Hypothalamus (tissue), 51 donors: ENCODE results near the gene ADPRS.

Experiments
- DNase-seq, 51 donors: peaks; one replicate each; lab custom pipeline; 2025; lab: John Stamatoyannopoulos, UW

Gene ADPRS

DNA sequence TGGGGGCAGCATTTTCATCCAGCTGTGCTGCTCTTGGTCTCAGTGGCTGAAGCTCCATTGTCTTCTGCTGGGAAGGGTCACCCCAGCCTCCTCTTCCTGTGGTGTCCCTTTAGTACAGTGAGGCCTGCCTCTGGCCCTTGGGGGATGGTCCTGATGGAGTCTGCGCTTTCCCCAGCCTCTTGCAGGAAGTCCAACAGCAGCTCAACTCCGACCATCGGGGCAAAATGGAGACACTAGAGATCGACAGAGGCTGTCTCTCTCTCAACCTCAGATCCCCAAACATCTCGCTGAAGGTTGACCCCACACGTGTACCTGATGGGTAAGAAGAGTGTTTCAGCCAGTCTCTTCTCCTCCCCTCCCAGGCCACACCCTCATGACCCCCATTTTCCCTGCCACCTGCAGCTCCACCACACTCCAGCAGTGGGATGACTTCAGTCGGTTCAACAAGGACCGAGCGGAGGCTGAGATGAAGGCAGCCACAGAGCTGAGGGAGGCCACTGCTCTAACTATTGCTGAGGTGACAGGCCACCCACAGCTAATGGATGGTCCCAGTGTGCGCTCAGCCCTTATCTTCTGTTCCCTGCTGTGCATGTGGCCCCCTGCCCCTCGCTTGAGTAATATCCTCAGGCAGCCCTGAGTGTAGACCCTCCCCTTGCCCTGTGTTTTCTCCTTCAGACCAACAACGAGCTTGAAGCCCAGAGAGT, 2.0 kb upstream of the ADPRS start:
- DNase-seq: no peak

- no peak for DNase-seq
These were observed 1.2 kb upstream of the ADPRS start for GRCh38 chr1:36087233-36088123.

GRCh38 chr1:36088265-36088576, 471 bp upstream of the ADPRS start:
- DNase-seq: peak in 2 of 51 donors; percentile 53 to 63

- DNase-seq: no peak
These were observed 865 bp downstream of the ADPRS start for GRCh38 chr1:36089393-36090121.

DNA sequence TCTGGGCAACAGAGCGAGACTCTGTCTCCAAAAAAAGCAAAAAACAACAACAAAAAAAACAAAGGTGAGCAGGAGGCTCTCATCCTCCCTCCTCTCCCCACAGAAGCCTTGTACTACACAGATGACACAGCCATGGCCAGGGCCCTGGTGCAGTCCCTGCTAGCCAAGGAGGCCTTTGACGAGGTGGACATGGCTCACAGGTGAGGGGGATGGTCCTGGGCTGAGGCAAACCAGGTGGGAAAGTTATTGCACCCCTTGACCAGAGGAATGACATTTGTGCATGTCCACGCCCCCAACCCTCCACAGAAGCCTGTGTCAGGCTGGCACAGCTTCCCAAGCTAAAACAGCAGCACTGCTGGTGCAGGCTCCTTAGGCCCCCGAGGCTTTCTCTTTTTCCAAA, 2.4 kb downstream of the ADPRS start:
- no peak for DNase-seq

- no peak for DNase-seq
These were observed 3.0 kb downstream of the ADPRS start for GRCh38 chr1:36091698-36092097.

GRCh38 chr1:36092166-36092797, 3.6 kb downstream of the ADPRS start:
- no peak for DNase-seq

DNA sequence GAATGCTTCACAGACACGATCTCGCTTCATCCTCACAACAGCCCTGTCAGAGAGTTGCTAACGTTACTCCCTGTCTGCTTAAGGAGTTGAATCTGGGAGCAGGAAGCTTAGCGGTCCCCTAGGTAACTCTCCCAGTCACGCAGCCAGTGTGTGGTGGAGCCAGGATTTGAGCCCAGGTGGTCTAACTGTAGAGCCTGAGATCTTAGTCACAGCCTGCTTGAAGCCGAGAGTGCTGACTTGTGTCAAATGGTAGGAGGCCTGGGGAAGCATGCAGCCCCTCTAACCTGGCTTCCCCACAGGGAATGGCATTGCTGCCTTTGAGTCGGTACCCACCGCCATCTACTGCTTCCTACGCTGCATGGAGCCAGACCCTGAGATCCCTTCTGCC, 4.1 kb downstream of the ADPRS start:
- no peak for DNase-seq

- DNase-seq: peak in 1 of 51 donors; percentile 54
These were observed 4.5 kb downstream of the ADPRS start for GRCh38 chr1:36093226-36093625.

DNA sequence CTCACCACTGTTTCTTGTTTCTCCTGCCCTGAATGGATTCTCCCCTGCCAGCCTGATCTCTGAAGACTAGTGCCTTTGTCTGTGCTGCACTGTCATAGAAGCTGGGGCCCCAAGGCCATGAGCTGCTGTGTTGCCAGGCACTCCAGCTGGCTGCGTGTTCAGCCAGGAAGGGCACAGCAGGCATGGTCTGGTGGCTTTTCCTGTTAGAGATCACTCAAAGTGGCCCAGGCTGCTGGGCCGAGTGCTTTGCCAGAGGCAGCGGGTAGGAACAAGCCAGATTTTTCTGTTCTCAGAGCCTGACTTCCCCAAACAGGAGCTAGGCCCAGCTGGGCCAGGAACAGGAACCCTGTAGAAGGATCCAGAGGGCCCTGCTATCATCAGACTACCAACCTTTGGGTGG, 5.2 kb downstream of the ADPRS start:
- peak in 46 of 51 donors; percentile 11 to 94 (median 75) for DNase-seq

DNA sequence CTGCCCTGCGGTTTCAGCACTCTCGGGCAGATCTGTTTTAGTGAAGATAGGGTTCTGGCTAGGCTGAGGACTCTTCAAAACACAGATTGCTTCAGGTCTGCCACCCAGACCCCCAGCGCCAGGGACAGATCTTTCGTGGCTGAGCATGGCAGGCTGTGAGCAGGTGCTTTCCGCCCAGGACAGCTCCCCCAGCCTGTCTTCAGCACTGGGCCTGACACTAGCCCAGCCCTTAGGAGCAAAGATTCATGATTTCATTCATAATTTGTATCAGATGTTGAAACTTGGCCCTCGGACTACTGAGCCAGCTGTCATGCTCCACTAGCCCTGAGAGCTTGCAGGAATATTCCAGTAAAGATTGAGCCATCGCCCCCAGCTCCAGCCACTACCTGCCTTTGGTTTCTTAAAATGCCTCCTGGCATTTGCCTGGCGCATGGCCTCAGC, 5.9 kb downstream of the ADPRS start:
- no peak for DNase-seq

GRCh38 chr1:36095760-36096405, 7.2 kb downstream of the ADPRS start:
- peak in 1 of 51 donors; percentile 19 for DNase-seq

DNA sequence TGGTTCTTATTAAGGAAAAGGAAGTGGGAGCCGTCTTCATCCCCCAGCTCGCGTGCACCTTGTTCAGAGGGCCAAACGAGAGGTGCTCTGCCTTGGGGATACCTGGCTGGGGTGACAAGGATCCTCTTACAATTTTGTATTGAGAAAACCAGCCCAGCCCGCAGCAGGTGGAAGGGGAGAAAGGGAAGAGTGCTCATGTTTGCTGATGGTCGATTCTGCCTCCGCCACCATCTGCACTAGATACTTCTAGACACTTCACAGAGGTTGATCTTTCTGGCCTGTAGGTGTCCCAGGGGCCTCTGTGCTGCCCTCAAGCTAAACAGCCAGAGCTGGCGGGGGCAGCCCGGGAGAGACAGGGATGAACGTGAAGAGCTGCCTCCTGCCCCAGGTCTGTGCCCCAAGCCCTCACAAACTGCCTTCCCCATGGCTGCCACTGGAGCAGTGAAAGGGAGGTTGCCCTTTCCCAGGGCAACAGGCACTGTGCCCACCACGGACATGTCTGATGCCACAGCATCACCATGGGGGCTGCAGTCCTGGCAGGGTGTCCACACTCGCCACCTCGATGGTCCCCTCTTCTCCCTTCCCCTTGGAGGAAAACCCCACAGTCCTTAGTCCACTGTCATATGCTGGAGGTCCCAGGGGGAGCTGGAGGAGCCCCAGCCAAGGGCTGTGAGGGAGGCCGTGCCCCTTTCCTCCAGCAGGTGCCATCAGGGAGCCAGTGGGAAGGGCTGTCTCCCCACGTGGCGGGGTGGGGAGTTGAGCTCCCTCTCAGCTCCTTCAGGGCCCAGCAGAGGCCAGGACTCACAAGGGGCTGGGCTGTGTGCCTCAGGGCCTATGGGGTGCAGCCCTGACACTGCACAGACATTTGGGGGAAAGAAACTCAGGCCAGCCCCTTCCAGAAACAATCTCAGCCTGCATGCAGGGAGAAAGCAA, 8.1 kb downstream of the ADPRS start:
- DNase-seq: peak in 1 of 51 donors; percentile 12

DNA sequence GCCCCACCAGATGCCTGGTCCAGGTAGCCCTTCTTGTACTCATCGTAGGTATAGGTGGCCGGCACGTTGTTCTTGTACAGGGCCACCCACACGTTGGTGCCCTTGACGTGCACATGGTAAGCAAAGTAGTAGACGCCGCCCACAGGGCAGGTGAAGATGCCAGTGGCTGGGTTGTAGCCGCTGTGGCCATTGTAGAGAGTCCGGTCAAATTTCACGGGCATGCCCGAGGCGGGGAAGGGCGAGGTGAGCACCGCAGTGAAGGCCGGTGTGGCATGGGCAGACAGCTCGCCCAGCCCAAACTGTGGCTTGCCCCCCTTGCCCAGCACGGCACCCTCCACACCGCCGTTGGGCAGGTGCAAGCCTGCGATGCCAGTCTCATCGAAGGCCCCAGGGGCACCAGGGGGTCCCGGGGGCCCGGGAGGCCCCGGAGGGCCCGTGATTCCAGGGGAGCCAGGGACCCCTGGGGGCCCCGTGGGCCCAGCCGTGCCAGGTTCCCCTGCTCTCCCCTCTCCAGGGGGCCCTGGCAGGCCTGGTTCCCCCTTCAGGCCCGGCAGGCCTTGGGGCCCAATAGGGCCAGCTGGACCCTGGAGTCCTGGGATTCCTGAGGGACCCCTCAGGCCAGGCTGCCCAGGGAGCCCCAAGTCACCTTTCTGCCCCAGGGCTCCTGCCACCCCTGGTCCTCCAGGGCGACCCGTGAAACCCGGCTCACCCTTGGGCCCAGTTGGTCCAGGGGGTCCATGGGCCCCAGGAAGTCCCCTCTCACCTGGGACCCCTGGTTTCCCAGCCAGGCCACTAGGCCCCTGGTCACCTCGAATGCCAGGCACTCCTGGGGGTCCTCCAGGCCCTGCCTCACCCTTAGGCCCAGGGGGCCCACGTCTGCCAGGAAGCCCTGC, 9.2 kb downstream of the ADPRS start:
- no peak for DNase-seq

- DNase-seq: no peak
These were observed 10.1 kb downstream of the ADPRS start for GRCh38 chr1:36098650-36099365.

DNA sequence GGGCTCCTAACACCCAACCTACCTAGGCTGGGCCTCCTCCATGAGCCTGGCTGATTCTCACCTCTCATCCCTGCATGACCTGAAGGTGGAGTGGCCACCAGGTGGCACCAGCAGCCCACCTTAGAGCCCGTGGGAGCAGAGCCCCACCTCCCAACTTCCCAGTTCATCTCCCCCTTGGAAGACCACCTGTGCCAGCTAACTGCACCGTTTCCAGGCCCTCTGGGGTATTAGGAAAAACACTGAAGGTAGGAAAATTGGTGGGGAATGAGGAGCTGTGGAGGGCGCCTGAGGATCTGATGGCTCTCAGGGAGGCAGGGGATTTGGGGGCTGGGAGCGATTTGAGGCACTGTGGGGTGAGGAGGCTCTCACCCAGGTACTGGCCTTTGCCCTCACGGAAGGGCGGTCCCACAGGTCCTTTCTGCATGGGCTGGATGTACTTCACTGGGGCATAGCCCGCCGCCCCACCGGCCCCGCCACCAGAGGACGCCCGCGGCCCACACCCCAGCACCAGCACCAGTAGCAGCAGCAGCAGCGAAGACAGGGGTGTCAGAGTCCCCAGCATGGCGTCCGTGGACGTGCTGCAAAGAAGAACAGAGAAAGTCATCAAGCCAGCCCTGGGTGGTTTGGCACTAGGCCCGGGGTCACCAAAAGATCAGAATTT, 11.1 kb downstream of the ADPRS start:
- DNase-seq: peak in 43 of 51 donors; percentile 17 to 79 (median 50)

DNA sequence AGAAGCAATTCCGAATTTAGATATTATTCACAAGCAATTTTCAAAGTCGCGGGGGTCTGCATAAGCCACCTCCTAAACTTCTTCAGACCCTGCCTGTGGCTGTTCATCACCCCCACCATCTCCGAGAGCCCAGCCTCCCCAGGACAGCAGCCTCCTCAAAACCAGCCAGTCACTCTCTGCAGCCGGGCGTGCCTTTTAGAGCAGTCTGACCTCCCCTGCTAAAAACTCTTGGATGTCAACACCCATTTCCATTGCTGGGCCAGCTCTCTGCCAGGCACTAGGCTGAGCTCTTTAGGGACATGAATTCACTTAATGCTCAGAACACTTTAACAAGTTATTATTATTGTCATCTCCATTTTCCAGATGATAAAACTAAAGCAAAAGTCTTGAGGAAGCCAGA, 11.7 kb downstream of the ADPRS start:
- no peak for DNase-seq
